NCI-H2227 (cell line): Measurements from ENCODE around the gene ATP6V0B.

ENCODE experiments used
- DNase-seq: peaks from one replicate; lab custom pipeline; 2025; ENCODE audit not compliant: unreplicated experiment; lab: John Stamatoyannopoulos, UW

Gene ATP6V0B

DNA sequence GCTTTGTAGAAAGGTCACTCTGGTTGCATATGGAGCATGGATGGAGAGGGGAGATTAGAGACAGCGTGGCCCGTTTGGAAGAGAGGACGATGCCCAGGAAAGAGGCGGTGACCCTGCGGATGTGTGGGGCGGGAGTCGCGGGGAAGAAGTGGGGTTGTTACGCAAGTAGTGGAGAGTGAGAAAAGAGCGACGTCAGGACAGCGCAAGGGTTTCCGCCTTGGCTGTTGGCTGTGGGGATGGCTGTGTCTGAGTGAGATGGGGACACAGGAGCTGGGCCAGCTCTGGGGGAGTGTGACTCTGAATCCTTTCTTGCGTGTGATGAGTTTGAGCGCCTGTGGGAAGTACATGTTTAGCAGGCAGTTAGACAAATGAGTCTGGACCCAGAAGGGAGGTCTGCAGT lies 8.0 kb downstream of the ATP6V0B start:
- DNase-seq: no peak

DNA sequence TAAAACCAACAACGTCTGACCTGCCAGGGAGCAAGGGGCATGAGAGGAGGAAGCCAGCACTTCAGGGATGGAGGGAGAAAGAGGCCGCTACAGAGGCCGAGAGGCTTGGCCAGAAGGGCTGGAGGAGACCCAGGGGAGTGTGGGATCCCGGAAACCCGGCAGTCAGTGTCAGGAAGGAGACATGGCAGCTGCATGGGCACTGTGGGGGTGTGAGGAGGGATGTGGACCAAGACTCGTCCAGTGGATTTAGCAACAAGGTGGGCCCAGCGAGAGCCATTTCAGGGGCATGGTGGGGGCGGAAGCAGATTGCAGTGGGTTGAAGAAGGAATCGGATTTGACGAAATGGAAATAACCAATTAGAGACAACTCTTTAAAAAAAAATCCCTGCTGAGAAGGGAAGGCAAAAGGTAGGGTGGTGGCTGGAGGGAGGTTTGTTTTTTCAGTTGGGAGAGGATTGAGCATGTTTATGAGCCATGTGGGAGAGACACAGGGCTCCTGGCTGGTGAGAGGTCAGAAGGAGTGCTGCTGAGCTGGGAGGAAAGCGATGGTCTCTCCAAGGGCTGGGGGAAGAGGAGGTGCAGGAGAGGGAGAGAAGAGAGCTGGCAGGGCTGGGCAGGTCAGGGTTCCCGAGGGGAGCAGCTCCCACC lies 8.6 kb downstream of the ATP6V0B start:
- DNase-seq: no peak

DNA sequence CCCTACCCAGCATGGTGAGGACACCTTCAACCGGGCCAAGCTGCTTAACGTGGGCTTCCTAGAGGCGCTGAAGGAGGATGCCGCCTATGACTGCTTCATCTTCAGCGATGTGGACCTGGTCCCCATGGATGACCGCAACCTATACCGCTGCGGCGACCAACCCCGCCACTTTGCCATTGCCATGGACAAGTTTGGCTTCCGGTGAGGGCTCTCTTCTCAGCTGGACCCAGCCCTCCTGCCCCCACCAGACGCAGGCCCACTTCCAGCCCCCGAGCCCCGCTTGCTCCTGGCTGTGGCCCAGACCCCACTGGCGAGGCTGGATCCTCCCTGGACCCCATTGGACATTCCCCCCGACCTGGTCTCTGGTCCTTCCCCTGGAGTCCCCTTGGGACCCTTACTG lies 10.1 kb downstream of the ATP6V0B start:
- no peak for DNase-seq

DNA sequence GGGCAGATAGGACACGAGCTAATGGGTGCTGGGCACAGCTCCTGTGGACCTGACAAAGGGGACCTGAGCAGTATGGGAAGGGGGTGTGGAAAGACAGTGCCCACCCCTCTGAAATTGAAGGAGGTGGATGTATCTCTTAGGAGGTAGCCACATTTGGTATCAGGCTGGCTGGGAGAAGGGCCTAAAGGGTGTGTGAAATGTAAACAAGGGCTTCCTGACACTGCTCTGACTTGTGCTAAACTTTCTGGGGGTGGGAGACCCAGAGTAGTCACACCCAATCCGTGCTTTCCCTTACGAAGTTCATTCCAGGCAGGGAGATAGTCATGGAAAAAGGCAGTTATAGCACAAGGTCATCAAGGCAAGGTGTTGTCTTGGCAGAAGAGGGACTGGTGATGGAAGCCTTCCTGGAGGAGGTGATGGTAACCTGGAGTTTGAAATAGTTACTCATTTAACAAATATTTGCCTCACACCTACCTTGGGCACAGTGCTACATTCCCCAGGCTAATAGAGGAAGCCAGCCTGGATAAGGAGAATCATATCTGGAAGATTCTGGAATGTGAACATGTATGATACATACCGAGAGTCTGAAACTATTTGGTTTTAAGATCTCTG lies 11.3 kb downstream of the ATP6V0B start:
- DNase-seq: no peak

DNA sequence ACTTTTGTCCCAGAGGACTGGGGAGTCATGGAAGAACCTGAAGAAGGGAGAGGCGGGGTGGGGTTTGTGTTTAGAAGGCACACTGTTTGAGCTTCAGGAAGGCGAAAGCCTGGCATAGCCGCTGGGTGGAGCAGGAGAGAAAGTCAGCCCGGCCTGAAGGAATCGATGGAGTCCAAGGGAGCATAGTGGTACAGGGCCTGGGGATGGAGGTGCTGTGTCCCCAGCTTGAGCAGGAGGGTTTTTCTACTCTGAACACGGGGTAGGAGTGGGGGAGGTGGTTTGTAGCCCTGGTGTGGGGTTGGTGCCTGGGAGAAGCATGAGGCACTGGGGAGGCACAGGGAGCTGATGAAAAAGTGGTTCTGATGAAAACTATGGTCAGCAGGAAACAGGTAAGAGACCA lies 12.0 kb downstream of the ATP6V0B start:
- no peak for DNase-seq

DNA sequence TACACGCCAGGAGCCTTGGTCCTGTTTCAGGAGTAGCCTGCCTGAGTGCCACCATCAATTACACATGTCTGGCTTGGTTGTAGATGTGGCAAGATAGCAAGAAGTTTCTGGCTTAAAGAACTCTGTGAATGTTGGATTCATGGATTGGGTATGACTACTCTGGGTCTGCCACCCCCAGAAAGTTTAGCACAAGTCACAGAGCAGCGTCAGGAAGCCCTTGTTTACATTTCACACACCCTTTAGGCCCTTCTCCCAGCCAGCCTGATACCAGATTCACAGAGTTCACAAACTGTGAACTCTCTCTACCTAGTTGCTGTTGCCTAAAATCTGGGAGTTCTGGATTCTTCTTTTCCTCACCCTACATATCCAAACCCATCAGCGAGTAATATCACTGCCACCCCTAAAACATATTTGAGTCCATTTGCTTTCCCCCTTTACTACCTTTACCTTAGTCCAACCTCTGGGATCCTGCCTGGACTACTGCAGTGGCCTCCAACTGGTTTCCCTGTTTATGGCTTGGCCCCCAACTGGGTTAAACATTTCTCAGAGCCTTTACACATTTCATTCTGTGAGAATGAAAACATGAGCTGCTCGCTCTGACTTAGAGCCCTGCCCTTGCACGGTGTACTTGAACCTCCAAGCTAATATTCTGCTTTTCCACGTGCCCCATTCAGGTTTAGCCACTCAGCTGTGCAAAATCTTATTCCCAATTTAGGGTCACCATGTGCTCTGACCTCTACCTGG lies 12.6 kb downstream of the ATP6V0B start:
- DNase-seq: no peak

DNA sequence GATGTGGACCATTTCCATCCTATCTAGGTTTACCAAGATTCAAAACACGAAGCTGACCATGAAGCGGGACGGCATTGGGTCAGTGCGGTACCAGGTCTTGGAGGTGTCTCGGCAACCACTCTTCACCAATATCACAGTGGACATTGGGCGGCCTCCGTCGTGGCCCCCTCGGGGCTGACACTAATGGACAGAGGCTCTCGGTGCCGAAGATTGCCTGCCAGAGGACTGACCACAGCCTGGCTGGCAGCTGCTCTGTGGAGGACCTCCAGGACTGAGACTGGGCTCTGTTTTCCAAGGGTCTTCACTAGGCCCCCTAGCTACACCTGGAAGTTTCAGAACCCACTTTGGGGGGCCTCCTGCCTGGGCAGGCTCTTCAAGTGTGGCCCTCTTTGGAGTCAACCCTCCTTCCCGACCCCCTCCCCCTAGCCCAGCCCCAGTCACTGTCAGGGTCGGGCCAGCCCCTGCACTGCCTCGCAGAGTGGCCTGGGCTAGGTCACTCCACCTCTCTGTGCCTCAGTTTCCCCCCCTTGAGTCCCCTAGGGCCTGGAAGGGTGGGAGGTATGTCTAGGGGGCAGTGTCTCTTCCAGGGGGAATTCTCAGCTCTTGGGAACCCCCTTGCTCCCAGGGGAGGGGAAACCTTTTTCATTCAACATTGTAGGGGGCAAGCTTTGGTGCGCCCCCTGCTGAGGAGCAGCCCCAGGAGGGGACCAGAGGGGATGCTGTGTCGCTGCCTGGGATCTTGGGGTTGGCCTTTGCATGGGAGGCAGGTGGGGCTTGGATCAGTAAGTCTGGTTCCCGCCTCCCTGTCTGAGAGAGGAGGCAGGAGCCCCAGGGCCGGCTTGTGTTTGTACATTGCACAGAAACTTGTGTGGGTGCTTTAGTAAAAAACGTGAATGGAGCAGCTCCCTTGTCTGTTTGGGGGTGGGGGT lies 15.8 kb downstream of the ATP6V0B start:
- peak; percentile 45 for DNase-seq

DNA sequence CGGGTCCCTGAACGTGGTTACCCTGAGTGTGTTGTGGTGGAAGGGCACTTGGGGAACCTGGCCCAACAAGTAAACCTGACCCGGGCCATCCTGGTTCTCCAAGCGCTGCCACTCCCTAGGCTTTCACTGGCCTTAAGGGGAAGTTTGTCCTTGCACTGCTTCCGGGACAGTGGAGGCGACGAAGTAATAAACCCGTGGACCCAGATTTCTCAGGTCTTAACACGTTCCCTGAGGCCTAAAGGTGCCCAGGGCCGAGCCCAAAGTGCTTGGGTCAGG lies 16.4 kb downstream of the ATP6V0B start:
- DNase-seq: no peak

DNA sequence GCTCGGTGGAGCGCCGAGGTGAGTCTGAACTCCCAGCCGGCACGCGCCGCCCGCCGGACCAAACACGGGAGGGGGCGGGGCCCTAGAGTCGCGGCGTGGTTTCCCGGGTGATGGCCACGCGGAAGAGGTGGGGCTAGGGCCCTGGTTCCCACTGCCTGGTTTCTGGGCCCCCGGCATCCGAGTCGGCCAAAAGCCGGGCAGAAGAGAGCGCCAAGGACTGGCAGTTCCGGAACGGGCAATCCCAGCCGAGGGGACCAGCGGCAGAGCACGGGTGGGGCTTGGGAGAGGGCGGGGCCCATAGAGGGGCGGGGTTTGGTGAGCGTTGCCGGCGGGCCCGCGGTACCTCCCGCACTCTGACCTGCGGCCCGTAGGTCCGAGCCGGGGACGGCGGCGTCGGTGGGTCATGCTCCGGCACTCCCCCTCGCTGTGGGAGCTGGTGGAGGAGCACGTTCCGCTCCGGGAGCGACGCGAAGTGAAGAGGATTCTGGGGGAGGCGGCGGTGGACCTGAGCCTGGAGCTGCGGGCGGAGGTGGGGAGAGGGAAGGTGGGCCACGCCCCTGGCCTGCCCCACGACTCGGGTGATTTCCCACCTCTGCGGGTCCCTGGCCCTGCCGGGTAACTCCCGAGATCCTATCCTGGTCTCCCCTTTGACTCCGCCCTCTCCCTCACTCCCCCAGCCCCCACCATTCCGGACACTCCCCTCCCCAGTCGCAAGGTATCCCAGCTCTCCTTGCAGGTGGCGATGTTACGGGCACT lies 16.9 kb downstream of the ATP6V0B start, which contains the start of gene CCDC24:
Gene CCDC24, plus strand, starts transcription at position 124 of the 756 bp plus-strand sequence. Its CDS starts 280 bp downstream, at position 404.
- peak; percentile 88 for DNase-seq

DNA sequence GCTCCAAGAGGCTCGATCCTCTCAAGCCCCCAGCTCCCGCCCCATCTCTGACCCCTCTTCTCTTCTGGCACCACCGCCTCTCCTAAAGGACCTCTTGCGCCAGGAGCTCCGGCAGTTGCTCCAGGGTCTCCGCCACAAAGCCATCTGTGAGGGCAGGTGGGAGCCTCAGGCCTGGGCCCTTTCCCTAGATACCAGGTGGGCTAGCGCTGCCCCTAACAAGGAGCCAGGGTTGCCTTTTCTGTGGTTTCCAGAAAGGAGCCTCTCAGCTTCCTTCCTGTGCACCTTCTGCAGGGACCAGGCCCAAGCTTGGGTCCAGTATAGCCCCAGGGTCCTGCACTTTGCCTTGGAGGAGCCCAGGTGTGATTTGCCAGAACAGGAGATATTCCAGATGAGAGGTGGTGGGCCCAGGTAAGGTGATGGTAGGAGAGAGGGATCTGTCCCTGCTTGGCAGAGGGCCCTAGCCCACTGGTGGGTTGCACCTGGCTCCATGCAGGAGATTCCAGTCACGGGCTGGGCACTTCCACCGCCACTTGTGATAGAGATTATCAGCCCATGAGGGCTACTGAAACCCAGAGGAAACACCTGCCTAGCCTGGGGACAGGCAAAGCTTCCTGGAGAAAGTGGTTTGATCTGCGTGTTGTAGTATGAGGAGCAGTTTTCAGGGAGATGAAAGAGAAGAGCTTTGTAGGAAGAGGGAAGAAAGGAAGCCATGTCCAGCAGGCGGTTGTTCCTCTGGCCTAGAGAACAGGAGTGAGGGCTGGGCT lies 17.7 kb downstream of the ATP6V0B start:
- no peak for DNase-seq

DNA sequence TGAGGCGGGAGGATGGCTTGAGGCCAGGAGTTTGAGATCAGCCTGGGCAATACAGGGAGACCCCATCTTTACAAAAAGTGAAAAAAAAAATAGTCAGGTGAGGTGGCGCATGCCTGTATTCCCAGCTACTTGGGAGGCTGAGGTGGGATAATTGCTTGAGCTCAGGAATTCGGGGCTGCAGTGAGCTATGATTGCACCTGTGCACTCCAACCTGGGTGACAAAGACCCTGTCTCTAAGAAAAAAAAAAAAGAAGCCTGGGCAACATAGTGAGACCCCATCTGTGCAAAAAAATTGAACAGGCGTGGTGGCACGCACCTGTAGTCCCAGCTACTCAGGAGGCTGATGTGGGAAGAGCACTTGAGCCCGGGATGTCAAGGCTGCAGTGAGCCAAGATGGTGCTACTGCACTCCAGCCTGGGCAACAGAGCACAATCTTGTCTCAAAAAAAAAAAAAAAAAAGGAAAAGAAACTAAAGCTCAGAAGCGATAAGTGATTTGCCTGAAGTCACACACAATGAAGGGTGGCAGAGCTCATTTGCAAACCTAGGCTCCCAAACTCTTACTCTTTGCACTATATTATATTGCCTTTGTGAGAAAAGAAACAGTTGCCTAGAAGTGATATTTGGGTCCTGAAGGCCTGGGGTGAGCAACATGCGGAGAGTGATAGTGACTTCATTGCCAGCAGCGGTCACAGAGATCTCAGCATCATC lies 18.6 kb downstream of the ATP6V0B start:
- no peak for DNase-seq

DNA sequence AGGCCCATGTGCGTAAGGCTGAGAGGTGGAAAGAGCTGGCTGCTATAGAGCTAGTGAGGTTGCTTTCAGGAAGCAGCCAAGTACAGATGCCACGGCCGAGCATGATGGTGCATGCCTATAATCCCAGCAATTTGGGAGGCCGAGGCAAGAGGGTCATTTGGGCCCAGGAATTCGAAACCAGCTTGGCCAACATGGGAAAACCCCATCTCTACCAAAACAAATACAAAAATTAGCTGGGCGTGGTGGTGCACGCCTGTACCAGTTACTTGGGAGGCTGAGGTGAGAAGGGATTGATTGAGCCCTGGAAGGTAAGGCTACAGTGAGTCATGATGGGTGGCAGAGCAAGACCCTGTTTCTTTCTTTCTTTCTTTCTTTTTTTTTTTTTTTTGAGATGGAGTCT lies 19.3 kb downstream of the ATP6V0B start:
- DNase-seq: no peak

DNA sequence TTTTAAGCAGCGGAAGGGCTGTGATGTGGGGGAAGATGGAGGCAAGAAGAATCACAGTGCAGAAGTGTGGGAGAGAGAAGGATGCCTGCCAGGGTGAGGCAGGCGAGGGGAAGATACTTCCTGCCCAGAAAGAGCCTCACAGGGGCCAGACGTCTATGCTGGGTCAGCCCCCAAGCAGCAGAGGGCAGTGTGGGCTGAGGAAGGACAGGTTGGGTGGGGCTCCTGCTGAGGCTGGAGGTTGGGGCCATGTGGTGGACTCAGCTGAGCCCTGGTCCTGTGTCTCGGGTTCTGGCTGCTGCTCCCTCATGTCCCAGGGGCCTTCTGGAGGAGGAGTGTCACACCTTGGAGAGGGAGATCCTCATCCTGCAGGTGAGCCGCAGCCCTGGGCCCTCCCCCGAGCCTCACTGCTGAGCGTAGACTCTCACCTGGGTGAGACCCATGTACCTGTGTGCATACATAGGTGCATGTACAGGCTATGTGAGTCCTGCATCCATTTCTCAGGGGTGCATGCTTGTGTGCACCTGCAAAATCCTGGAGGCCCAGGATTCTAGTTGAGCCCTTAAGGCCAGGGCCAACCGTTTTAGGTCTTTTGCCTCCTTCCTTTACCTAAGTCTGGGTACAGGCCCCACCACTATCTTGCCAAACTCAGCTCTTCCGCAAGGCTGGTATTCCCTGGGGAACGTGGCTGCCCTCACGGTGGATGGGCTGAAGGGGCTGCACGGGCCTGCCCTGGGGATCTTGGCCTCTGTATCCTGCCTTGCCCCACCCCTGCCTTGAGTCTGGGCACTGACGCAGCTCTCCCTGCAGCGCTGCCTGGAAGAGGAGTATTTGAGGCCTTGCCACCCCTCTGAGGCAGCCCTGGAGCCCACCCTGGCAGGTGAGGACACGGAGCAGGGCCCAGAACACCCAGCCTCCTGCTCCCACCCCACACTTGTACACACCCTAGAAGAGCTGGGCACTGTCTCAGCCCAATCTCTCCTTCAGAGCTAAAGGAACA lies 20.3 kb downstream of the ATP6V0B start:
- DNase-seq: peak; percentile 17

DNA sequence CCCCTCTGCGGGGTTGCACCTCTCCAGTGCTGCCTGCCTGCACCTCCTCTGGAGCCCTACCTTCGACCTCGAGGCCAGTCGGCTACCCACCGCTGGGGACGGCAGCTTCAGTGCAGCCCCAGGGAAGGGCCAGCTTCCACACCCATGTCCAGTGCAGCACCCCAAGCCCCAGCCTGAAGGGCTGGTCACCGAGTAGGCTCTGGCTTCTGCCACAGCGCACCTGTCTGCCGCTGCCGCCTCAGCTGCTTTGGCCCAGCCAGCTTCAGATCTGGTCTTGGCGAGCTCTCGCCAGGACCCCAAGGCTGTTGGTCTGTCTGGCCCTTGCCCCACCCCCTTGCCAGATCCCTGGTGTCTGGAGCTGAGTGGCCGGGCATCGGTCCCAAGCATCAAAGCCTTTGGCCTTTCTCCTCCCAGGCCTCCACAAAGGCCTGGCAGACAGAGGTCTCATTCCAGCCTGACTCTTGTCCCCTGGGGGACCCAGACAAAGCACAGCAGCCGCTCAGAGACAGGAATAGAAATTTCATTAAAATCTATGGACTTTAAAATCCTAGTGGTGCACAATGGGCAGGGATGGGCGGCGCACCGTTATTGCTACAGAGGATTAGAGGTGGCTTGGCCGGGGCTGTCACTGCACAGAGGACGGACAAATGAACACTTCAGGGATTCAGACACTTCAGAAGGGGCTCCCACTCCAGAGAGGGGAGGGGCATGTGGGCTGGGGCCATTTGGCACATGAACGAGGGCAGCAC lies 21.4 kb downstream of the ATP6V0B start:
- DNase-seq: no peak

DNA sequence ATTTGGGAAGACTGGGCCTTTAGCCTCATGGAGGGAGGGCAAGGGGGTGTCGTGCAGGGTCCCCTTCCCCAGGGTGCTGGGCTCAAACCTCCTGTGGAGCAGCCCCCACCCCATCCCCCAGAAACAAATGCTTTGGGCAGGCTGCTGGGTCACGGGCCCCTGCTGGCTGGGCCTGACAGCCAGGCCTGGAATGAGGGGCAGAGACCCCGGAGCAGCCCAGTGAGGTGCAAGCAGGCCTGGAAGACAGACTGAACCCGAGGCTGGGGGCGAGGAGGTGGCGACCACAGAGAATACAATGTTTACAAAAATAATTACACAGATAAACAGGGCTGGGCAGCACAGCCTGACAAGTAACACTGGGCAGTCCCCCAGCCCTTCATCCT lies 22.0 kb downstream of the ATP6V0B start:
- DNase-seq: no peak

DNA sequence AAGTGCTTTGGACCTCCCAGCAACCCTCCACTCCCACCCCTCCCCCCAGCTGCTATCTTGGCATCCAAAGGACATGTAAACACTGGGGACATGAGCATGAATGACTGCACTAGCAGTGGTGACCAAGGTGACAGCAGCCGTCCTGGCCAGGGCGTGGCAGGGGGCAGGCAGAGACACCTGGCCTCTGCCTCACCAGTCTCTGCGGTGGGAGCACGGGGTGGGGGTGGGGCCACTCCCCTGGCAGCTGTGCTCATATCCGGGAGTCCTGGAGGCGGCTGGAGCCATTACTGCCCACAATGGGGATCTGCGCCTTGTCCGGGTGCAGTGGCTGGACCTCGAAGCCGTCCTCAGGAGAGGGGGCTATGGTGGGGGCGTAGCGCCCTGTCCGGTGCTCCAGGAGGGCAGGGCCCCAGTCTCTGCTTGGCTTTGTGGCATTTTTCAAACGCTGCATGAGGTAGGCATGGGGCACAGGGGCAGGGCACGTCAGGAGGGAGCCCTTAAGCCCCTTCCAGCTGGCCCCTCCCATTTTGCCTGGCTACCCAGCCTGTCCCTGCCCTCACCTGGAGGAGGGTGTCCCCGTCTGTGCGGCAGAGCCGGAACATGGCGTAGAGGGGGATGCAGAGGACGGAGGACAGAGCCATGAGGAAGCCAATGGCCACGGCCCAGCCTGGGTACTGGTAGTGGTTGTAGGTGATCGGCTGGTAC lies 22.7 kb downstream of the ATP6V0B start:
- peak; percentile 18 for DNase-seq

DNA sequence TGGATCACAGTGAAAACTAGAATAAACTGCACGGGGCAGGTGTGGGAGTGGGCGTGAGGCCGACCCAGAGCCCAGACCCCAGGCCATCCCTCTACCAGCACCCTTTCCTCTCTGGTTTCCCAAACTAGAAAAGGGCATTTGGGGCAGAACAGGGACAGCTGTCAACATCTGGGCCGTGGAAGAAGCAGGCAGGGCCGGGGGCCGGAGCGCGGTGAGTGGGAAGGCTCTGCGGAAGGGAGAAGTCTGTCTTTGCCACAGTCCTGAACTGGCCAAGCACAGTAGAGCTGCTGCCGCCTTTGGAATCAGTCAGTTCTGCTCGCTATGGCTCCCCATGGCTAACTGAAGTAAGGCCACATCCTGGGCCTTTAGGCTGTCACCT lies 23.2 kb downstream of the ATP6V0B start:
- DNase-seq: no peak
